SKM-1 (cell line): Measurements from ENCODE around the gene PUS3.

Experiments used
- DNase-seq: peaks from one replicate; lab custom pipeline; 2025; ENCODE audit not compliant: unreplicated experiment; lab: John Stamatoyannopoulos, UW

Gene PUS3

DNA sequence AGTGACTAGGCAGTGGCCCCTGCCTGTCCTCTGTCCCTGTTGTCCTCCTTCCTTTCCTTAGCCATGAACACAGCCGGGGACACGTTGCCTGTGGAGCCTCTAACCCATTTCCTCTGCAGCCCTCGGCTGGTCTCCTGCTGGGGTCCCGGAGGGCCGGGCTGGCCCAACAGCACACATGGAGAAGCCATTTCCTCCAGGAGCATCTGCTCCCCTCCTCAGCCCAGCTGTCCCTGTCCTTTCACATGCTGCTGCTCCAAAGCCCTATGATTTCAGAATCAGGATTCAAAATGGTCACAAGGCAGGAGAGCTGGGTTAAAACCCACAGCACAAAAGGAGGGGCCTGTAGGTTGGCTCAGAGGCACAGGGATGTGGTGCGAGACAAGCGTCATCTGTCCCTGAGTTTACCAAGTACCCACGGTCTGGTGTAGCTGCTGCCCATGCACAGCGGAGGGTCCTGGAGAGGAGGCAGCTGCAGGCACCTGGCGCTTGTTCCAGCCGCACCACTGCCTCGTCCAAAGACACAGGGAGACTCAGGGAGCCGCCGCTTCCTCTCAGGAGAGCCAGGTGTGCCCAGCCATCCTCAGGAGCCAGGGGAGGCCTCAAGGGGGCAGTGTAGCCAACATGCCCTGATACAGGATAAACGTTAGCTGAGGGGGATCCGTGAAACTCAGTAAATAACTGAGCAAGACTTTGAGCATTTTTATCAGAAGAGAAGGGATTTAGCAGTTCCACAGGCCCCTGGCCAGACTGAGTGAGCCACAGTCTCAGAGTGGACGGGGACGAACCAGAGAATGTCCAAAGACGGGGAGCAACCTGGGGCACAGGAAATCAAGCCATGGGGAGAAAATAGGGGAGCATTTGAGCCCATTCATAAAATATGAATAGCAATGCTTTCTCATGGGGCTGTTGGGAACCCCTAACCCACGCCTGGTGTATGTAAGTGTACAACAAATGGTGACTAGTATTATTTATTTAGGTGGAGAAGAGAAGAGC, 38.9 kb upstream of the PUS3 start:
- DNase-seq, result no peak

DNA sequence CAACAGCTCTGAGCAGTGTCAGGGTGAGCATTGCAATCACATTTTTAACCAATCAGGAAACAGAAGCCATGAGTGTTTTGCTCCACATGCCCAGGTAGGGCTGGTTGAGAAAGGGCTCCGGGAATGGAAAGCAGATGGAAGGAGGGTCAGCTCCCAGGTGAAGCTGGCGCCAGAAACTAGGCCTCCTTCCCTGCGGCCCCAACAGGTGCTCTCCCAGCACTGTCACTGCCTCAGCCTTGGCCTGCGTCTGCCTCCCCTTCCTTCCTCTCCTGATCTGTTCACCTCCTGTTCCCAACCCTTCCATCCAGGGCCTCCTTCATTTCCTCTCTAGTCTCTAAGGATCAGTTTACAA, 38.2 kb upstream of the PUS3 start:
- no peak for DNase-seq

DNA sequence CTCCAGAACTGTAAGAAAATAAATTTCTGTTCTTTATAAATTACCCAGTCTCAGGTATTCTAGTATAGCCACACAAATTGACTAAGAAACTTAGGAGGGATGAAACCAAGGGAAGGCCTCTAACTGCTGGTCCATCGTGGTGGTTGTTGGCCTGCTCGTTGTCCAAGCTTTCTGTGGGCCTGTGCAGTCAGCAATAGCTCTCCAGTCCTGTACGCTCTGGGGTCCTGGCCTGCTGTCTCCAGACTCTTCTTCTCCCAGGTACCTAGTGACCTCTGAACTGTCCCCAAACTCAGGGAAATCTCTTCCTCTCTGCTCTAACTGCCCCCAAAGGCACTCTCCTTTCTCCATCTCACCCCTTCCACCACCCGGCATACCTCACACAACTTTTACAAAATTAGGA, 37.1 kb upstream of the PUS3 start:
- DNase-seq, result no peak

DNA sequence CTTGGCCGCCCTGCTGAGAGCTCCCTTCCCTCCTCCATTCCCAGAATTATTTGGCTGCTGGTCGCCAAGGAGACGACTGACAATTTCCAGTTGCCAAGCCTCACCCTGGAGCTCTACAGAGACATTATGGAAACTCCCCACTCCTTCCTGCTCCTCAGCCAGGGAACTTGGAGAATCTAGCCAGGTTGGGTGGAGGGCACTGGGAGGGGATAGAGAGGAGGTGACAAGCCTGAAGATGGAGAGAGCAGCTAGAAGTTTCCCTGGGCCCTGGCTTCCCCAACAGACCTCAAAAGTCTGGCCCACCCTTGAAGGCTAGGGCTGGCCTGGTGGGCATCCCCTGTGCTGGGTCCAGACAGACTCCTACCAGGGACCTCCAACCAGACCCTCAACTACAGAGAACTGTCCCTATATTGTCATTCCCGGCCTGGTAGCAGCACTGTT, 36.1 kb upstream of the PUS3 start:
- DNase-seq, result no peak

DNA sequence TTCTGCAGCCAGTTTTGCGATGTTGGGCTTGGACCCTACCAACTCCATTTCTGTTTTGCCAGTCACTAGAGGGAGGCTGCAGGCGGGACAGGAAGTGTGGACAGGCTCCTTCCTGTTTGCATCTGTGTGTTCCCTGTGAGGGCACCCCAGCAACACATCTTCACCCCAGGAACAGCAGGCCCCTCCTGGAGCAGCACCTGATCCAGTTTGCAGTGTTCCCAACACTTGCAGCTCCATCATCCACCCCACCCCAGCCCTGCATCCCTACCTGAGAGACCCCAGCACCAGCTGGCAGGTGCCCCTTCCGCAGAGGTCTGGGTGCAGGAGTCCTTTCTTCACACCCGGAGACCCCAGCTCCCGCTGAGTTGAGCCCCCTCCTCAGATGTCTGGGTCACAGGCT, 35.4 kb upstream of the PUS3 start:
- no peak for DNase-seq

DNA sequence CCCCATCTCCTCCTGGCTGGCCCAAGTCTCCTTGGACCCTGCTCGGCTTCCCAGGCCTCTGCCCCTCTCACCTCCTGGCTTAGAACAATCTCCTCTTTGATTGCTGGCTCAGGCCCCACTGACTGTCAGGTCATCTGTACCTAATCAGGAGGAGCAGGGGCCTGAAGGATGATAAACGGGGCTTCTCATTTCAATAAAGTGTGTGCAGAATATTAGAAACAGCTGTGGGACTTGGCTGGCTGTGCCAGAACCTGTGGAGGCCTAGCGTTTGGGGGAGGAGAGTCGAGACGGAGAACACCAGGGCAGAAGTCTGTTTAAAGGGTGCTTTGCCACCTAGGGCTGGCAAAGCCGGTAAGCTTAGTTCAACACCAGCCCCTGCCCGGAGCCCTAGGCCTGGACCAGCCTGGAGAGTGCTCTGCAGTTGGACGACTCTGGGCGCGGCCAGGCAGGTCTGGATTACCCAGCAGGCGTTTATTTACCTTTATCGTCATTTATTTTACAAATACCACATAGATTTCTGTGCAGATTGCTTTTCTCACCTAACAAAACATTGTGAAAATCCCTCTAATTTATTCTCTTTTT, 32.7 kb upstream of the PUS3 start:
- DNase-seq, result no peak

DNA sequence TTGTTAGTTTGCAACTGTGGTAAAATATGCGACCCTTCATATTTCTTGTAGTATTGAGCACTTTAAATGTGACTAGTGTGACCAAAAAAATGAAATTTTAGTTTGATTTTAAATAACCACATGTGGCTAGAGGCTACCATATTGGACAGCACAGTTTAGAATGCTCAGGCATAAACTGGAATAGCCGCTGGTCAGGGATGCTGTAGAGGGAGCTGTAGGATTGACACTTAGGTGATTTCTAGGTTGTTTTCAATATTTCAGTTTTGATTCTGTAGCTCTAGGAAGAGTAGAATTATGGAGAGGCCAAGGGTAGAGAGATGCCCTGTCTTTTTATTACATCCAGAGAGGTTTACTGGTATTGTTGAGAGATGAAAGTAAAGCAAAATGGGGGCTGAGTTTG, 32.0 kb upstream of the PUS3 start:
- DNase-seq, result no peak

DNA sequence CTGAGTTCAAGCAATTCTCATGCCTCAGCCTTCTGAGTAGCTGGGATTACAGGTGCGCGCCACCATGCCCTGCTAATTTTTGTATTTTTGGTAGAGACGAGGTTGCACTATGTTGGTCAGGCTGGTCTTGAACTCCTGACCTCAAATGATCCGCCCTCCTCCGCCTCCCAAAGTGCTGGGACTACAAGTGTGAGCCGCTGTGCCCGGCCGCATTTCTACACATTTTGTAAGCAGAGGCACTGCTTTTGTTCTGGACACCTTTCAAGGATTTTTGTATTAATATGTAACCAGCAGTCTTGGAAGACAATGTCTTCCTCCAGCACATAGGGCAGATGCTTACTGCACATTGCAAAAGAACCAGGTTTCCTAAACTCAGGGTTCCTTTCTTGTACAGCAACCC, 31.5 kb upstream of the PUS3 start:
- DNase-seq, result no peak

DNA sequence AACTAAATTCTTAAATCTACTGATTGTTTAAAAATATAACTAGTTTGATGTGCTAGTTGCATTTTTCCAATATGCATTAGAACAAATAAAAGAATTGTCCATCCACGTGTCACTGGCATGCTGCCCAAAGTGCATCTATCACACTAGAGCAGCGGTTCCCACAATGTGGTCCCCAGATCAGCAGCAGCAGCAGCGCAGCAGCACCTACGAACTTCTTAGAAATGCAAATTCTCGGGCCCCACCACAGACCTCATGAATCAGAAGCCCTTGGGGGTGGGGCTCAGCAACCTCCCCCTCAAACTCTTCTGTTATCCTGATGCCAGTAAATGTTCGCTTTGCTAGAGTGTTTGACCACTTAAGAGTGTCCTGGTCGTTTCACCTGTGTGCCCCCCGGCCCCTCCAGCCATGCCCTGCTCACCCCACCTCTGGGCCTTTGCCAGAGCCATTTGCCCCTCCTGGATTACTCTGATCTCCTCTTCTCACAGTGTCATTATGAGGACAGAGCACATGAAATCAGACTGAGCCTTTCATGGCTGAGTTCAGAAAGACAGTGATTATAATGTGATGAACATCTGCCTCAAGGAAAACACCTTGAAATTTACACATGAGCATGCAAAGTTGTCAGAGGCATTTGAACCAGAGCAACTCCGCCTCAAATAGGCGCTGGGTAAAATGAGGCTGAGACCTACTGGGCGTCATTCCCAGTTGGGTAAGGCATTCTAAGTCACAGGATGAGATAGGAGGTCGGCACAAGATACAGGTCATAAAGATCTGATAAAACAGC, 30.2 kb upstream of the PUS3 start:
- DNase-seq, result no peak

DNA sequence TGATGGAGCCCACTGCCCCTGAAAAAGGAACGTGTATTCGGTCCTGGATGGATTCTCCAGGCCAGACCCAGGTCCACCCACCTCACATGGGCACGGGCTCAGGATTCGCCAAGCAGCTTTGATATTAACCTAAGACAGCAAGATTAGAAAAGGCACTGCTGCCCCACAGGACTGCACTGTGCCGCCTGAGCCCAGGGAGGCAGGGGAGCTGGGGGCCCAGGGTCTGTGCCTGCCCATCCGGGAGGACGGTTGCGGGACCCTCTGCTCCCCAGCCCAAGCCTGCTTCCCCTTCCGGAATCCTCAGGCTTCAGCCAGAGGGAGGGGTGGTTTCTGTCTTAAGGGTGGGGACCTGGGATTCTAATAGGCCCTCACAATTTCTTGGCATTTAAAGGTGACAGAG, 29.3 kb upstream of the PUS3 start:
- DNase-seq, result no peak

DNA sequence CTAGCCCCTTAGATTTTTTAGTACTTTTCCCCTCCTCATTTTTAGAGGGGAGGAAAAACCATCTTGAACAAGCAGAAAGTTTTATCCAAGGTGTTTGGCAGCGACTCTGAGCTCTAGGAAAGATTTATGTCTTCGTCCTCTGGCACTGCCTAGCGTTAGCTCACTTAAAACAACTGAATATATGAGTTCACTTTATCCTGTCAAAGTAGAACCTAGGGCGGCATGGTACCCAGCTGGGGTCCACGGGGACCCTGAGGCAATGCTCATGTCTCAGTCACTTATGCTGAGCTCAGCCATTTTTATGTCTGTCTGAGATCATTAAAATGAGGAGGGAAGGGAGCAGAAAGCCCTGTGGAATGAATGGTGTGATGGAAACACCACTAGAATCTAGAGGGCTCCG, 28.7 kb upstream of the PUS3 start:
- no peak for DNase-seq

DNA sequence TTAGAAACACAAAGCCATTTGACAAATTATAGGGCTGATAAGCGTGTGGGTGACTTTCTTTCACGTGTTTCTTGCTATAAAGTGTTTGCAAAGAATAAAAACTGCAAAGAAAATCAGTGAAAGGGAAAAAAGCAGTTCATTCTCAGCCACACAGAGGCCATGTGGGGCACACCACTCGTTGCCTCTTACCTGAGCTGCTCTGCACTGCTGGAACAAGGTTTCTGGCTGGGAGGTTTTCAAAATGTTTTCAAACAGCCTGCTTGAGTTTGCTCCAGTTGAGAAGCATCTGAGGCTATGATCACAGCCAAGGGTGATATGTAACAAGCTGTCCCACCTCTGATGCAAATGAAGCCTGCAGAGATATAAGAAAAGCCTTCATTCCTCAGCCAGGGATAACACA, 28.1 kb upstream of the PUS3 start:
- no peak for DNase-seq

DNA sequence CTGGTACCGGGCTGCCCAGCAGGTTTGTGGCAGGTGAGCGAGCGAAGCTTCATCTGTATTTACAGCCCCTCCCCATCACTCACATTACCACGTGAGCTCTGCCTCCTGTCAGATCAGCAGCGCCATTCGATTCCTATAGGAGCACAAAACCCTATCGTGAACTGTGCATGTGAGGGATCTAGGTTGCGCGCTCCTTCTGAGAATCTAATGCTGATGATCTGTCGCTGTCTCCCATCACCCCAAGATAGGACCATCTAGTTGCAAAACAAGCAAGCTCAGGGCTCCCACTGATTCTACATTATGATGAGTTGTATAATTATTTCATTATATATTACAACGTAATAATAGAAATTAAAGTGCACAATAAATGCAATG, 27.1 kb upstream of the PUS3 start:
- no peak for DNase-seq

DNA sequence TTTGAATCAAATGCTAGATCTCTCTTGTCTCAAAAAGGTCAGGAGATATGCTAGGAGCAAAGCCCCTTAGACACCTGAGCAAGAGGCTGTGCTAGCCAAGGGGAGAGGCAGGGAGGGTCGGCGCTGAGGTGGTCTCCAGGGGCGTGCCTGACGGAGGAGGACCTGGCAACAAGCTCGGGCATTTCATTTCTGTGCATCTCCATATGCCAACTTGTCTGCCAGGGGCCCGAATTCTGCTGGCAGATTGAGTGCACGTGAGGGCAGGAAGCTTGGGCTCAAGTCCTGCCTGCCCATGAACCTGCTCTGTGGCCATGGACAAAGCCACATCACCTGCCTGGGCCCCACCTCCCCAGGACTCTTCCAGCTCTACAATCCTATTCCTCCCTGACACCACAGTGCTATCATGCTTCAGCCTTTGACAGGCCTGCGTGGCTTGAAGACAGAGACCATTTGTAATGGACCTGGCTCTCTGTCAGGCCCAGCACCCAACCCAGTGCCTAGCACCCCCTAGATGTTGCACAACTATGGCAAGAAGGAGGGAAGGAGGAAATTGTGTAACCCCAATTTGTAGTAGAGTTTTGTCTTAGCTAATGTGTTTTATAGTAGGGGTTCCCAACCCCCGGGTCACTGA, 26.6 kb upstream of the PUS3 start:
- no peak for DNase-seq

DNA sequence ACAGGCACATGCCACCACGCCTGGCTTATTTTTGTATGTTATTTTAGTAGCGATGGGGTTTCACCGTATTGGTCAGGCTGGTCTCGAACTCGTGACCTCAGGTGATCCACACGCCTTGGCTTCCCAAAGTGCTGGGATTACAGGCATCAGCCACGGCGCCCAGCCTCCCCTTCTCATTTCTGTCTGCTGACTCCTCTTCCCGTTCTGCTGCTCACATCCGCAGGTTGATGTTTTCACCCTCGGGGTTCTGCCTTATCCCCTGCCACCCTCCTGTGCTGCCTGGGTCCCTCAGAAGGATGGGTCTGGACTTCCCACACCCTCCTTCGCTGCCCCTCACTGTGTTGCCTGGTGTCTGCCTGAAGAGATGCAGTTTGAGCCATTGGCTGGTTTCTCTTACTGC, 23.7 kb upstream of the PUS3 start:
- DNase-seq, result no peak

DNA sequence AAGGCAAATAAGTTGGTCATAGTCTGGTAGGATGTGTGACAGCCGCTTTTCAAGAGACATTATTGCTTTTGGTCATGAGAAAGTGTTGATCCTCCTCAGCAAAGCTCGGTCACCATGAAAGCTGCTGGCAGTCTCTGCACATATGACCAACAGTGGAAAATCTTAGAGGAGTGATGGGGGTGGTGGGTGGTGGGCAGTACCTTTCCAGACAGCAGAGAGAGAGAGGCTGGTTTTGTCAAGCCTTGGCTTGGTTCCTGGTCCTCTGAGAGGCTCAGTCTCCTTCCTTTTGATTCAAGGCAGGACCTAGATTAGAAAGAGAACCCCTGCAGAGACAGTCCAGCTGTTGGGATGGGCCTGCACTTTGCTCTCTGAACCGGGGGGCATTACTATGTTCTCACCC, 22.8 kb upstream of the PUS3 start:
- no peak for DNase-seq

DNA sequence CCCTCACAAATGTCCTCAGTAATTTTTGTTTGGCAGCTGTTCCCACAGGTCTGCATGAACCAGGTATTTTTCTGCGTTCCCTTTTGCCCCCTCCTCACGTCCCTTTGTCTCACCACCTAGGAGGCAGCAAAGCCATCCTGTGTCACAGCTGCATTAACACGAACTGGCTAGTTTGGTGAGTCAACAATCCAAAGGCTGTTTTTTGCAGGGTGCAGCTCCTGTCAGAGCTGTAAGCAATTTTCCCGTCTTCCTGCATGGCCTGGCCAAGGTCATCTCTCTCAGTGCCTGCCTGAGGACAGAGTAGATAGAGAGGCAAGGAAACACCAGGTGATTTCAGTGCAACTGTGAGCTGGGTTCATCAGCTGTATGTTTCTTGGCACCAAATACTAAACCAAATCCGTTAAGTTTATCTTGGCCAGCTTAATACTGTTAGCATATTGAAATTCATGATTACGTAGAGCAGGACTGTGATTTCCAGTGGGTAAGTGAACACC, 22.3 kb upstream of the PUS3 start:
- no peak for DNase-seq

DNA sequence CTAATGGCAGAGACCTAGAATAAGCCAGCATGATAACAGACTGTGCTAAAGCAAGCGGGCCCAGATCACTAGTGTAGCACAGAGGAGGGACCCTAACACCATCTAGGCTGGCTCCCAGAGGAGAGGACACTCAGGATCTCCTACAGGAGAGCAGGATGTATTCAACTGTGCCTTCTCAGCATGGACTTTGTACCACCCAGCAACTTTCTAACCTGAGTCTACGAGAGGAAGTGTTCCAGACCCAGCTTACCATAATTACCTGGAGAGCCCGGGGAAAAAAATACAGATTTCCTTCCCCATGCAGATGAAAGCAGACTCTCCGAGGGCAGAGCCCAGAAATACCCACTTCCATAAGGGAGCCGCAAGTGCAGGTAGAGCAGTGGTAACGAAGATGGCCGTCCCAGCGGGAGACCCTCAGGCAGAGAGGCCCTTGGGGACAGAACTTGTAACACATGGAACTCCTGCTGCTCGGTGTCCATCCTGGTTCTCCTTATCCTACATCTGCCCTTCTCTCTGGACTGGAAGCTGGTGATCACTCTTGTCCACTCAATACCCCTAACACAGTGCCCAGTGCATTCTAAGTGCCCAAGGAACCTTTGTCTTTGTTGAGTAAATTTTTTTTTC, 21.5 kb upstream of the PUS3 start:
- DNase-seq, result no peak

DNA sequence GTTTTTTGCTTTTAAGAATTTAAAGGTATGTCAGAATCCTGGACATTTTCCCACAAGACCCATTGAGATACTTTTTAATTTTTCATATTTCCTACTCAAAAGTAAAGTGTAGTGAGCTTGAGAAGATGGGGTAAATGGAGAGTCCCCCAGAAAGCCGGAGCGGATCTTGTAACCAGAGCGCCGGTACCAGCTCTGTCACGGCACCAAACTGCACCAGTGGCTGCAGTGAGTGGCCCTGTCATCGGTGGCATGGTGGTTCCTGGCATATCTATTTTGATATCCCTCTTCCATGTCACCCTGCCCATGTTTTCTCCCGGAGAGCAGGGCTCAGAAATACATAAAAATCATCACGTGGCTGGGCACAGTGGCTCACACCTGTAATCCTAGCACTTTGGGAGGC, 20.6 kb upstream of the PUS3 start:
- no peak for DNase-seq

DNA sequence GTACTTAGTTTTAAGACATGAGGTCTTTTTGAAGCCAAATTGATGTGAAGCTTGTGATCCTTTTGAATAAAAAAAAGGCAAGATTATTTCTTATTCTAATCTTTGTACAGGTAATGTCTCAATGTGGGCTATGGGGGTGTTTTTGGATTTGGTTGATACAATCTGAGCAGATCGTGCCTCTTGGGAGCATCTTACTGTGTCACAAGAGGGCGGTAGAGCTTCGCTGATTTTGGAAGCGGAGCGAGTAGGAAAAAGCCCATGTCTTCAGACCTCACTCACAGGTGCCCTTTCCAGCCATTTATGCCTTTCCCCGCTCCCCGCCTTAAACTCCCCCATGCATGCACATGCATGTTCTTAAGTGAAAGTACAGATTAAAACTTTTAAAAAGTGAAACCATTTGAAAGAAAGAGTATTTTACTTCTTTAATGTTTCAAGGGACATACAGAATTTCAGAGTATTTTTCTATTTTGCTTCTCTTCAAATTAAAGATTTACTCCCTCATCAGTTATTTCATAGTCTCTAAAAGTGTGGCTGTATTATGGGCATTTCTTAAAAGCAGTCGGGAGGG, 20.1 kb upstream of the PUS3 start:
- DNase-seq, result peak; percentile 48

DNA sequence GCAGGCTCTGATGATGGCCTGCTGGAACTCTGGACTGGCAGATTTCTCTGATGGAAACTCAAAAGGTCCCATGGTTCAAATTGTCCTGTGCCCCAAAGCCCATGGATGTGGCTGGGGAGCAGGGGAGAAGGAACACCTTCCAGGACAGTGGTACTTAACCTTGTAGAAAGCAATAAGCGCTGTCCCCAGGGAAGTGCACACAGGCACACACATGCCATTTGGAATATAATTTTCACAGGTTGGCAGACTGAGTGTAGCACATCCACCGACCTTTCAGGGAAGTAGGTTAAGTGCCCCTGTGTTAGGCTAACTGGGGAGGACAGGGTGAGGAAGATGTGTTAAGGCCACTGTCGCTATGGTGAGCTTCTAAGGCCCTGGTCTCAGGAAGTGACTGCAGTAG, 19.1 kb upstream of the PUS3 start:
- no peak for DNase-seq
